Measurements from ENCODE around the gene EML3. TPM values are rescaled to one million over a fixed set of nuclear protein-coding genes. Genes with fewer than 3 reads are reported as not detected.
A peak's percentile ranks its signal among the peaks of the same experiment; 100 is the strongest.
"Not testable (repeated sequence)": the region's sequence is repeated elsewhere in the genome, so short reads cannot be mapped to it uniquely, and the experiment has no call there.

EML3 gene
- total RNA-seq, 1 donor from 2014 or later, result 161 TPM

DNA sequence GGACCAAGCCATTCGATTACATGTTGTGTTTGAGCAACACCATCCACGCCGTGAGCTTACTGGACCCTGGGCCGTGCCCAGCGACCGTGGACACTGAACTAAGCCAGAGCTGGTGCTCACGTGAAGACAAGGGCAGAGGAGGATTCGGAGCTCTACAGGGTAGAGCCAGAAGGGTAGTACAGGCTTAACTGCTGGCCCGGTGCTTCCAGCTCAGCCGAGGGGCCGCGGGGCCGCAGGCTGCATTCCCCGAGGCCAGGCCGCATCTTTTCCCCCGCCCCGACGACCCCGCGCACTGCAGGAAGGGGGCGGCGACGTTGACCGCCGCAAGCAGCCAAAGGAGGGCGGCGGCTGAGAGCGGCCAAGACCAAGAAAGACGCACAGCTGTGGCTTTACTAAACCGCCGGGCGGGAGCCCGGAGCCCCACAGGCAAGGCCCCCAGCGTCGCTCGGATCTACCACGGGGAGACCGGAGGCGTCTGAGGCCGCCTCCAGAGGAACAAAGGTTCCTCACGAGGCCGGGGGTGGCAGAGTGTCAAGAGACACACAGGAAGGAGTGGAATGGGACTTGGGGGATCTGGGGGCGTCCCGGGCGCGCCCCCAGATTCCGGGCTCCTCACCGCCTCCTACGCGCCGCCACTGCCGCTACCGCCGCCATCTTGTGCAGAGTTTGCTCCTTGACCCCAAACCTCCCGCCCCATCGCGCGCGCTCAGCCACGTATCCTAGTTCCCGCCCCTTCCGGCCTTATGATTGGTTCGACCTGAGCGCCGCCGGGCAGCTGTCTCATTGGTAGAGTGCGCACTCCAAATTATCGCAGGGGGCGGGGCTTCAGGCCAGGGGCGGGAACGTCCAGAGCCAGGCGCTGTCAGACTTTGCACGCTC is 33.6 kb upstream of the EML3 start, which contains the start of gene GANAB:
Gene GANAB, minus strand, starts transcription at position 668 of the 879 bp plus-strand sequence. Its CDS starts 14 bp downstream, at position 654.
- H3K36me3 Mint-ChIP-seq (ENCODE audit: low read depth), result peaks cover 44% of the 10 kb centered on the region
- no peaks in the 10 kb centered on the region for H3K27me3 Mint-ChIP-seq
- intact Hi-C loops (cut with micrococcal nuclease), result loop anchor here (1.0 to 2.0 kb wide), 6 partner anchors 19 to 82 kb away; partner anchors contain the start of genes C11orf98, CSKMT, EEF1G and ROM1
- peaks cover 21% of the 10 kb centered on the region for H3K4me1 Mint-ChIP-seq
- H3K9me3 Mint-ChIP-seq, result no peaks in the 10 kb centered on the region
- DNase-seq, result peak; percentile 99
- peak within 1 kb of the TSS; percentile 96 for H3K27ac Mint-ChIP-seq
- H3K4me3 Mint-ChIP-seq, result peak within 1 kb of the TSS; percentile 99

GRCh38 chr11:62645671-62645945 is 33.0 kb upstream of the EML3 start:
- Mint-ChIP-seq H3K27me3 (no peaks in the 10 kb centered on the region), H3K4me3 (peak overlapping the region; percentile 99), H3K4me1 (peaks cover 25% of the 10 kb centered on the region), H3K27ac (peak overlapping the region; percentile 96), H3K9me3 (no peaks in the 10 kb centered on the region), H3K36me3 (ENCODE audit: low read depth) (peaks cover 47% of the 10 kb centered on the region)
- intact Hi-C loops (cut with micrococcal nuclease), result no loop called here
- DNase-seq, result no peak

DNA sequence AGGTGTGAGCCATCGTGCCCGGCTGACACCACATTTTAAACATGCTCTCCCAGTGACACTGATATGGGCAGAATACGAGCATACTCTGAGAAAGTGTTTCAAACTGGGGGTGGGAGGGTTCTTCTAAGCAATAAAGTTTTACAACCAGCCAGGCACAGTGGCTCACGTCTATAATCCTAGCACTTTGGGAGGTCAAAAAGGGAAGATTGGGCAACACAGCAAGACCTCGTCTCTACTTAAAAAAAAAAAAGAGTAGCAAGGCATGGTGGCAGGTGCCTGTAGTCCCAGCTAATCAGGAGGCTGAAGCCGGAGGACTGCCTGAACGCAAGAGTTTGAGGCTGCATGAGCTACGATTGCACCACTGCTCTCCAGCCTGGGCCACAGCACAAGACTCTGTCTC is 31.6 kb upstream of the EML3 start:
- H3K36me3 Mint-ChIP-seq (ENCODE audit: low read depth), result peaks cover 47% of the 10 kb centered on the region
- intact Hi-C loops (cut with micrococcal nuclease), result no loop called here
- H3K4me3 Mint-ChIP-seq, result peak overlapping the region; percentile 30
- peaks cover 34% of the 10 kb centered on the region for H3K4me1 Mint-ChIP-seq
- peak overlapping the region; percentile 41 for H3K27ac Mint-ChIP-seq
- DNase-seq, result no peak
- no peaks in the 10 kb centered on the region for H3K27me3 Mint-ChIP-seq
- no peaks in the 10 kb centered on the region for H3K9me3 Mint-ChIP-seq

DNA sequence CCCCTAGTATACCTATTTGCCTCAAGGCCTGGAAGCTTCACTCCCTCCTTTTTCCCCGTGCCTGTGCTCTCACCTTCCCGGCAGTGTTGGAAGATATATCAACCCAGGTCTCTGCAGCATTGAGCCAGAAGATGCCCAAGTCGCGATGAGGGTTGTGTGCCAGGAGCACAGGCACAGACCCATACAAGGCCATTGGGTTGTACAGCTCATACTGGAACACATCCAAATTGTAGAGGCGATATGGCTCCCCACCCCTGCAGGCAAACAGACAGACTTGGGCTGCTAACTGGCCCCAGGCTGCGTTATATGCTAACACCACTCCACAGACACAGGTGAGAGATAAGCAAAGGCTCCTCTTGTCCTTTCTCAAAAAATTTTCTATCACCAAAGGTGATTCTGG is 19.9 kb upstream of the EML3 start:
- no peaks in the 10 kb centered on the region for H3K9me3 Mint-ChIP-seq
- no peak overlapping the region for H3K4me3 Mint-ChIP-seq
- H3K36me3 Mint-ChIP-seq (ENCODE audit: low read depth), result peaks cover 72% of the 10 kb centered on the region
- peaks cover 14% of the 10 kb centered on the region for H3K4me1 Mint-ChIP-seq
- H3K27me3 Mint-ChIP-seq, result no peaks in the 10 kb centered on the region
- no peak overlapping the region for H3K27ac Mint-ChIP-seq
- DNase-seq, result no peak
- intact Hi-C loops (cut with micrococcal nuclease), result no loop called here

DNA sequence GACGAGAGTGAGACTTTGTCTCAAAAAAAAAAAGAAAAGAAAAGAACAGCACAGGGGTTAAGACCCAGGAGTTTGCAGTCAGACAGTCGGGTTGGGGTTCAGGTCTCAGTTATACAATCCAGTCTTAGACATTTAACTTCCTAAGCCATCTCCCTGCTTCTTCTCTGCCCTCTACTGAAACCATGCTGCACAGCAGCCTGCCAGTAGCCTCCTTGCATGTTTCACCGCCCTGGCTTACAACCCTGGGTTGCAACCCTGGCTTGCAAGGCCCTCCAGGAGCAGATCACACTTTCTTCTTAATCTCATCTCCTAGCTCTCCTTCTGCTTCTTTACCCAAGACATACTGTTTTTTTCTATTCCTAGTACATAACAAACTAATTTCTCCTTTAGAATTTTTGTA is 15.1 kb upstream of the EML3 start:
- Mint-ChIP-seq H3K4me1 (peaks cover 7% of the 10 kb centered on the region), H3K36me3 (ENCODE audit: low read depth) (peaks cover 67% of the 10 kb centered on the region), H3K27ac (no peak overlapping the region), H3K4me3 (no peak overlapping the region), H3K27me3 (no peaks in the 10 kb centered on the region), H3K9me3 (no peaks in the 10 kb centered on the region)
- intact Hi-C loops (cut with micrococcal nuclease), result no loop called here
- DNase-seq, result no peak

DNA sequence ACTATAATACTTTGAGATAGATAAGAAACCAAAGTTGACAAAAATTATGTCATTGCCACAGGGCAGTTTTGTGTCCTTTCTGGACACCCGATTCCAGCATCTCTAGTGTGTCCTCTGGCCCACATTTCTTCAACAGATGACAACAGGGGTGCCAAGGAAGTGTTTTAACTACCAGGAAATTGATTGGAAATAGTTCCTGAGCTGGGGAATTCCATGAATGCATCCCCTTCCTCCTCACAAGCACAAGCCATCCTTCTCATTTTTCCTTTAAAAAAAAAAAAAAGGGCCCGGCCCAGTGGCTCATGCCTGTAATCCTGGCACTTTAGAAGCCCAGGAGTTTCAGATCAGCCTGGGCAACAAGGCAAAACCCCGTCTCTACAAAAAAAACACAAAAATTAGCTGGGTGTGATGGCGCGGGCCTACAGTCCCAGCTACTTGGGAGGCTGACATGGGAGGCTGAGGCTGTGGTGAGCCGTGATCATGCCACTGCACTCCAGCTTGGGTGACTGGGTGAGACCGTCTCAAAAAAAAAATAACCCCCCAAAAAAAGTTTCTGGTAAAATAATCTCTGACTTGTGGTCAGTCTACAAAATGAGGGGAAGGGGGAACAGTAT is 10.0 kb upstream of the EML3 start:
- Mint-ChIP-seq H3K27ac (peak overlapping the region; percentile 99), H3K36me3 (ENCODE audit: low read depth) (peaks cover 52% of the 10 kb centered on the region), H3K27me3 (peaks cover 1% of the 10 kb centered on the region), H3K4me3 (peak overlapping the region; percentile 97), H3K9me3 (no peaks in the 10 kb centered on the region), H3K4me1 (peaks cover 25% of the 10 kb centered on the region)
- no peak for DNase-seq
- intact Hi-C loops (cut with micrococcal nuclease), result loop anchor here (1.0 to 2.0 kb wide), 6 partner anchors 10 to 42 kb away; partner anchors contain the start of genes C11orf98, CSKMT, EML3 and GANAB

DNA sequence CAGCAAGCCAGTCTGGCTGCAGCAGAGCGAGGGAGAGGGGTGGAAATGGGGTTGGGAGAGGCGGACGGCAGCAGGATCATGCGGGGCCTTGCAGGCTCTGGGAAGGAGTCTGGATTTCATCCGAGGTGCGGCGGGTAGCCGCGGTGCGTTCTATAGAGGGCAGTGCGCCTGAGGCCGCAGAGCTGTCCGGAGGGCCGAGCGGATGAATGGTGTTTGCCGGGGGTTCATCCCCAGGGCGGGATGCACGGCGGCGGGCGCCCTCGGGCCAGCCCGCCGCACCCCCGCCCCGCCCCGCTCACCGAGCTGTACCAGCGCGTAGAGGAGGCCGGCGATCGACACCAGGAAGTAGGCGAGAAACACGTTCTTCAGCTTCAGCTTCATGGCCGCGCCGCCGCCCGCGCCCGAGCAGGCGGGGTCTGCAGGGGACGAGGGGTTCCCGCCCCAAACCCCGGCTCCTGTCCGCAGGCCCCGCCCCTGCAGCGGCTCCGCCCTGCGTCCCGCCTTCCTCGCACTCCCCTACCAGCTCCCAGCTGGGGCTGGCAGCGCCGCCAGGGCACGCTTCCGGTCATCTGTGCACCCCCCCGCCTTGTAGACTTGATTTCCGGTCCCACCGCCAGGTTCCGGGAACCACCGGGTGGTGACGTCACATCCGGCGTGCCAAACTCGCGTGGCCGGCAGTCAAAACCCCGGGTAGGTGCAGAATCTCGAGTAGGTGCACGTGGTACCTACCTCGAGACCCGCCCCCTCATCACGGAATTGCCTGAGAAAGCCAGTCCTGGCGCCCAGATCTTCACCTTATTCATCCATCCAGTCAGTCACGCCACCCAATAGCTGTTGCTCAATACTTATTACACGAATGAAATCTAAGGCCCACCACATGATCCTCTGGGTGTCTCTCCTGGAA is 9.2 kb upstream of the EML3 start, which contains the start of gene B3GAT3:
Gene B3GAT3, minus strand, starts transcription at position 420 of the 904 bp plus-strand sequence. Its CDS starts 39 bp downstream, at position 381.
- Mint-ChIP-seq H3K4me3 (peak within 1 kb of the TSS; percentile 97), H3K36me3 (ENCODE audit: low read depth) (peaks cover 49% of the 10 kb centered on the region), H3K27ac (peak within 1 kb of the TSS; percentile 99), H3K27me3 (peaks cover 1% of the 10 kb centered on the region), H3K4me1 (peaks cover 25% of the 10 kb centered on the region), H3K9me3 (no peaks in the 10 kb centered on the region)
- peak; percentile 99 for DNase-seq
- intact Hi-C loops (cut with micrococcal nuclease), result loop anchor here (1.0 to 2.0 kb wide), 6 partner anchors 10 to 43 kb away; partner anchors contain the start of genes C11orf98, CSKMT, EML3 and GANAB

DNA sequence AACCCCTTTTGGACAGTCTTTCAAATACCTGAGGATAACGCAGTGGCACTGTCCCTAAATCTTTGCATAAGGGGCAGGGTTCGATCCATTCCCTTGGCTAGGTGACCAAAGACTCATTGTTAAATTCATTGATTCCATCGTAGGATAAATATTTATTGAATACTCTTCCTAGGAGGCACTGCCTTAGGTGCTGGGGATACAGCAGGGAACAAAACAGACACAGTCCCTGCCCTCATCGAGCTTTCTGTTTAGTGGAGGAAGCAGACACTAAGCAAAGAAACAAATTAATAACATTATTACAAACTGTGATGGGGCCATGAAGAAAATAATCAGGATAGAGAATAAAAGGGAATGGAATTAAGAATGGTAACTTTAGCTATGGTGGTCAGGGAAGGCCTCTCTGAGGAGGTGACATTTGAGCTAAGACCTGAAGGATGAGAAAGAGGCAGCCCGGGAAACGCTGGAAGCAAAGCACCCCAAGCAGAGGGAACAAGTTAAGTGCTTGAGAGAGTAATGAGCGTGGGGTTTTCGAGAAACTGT is 8.5 kb upstream of the EML3 start:
- peaks cover 48% of the 10 kb centered on the region for H3K36me3 Mint-ChIP-seq (ENCODE audit: low read depth)

DNA sequence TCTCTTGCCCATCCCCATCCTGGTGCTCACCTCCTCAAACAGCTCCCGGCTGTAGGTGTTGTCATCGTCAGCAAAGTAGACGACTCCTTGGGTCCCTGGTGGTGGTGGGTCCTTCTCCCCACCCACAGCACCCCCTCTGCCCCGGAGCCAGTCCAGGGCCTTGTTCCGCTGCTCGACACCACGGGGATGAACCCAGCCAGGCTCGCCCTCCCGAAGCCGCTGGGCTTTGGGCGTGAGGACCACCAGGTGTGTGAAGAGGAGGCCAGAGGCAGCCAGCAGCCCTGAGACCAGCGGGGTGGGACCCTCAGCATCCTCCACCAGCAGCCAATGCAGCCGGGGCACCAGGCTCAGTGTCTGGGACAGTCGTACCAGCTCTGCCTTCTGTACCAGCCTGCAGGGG is 4.4 kb upstream of the EML3 start:
- H3K9me3 Mint-ChIP-seq; intact Hi-C loops (cut with micrococcal nuclease); H3K27me3 Mint-ChIP-seq; H3K4me3 Mint-ChIP-seq; H3K27ac Mint-ChIP-seq; DNase-seq: not testable (repeated sequence)
- peaks cover 38% of the 10 kb centered on the region for H3K36me3 Mint-ChIP-seq (ENCODE audit: low read depth)
- H3K4me1 Mint-ChIP-seq, result peaks cover 32% of the 10 kb centered on the region

More for the DNA sequence above, 8.5 kb upstream of the EML3 start:
- peak overlapping the region; percentile 97 for H3K4me3 Mint-ChIP-seq
- intact Hi-C loops (cut with micrococcal nuclease), result no loop called here
- H3K27me3 Mint-ChIP-seq, result peaks cover 1% of the 10 kb centered on the region
- DNase-seq, result no peak
- H3K9me3 Mint-ChIP-seq, result no peaks in the 10 kb centered on the region
- H3K27ac Mint-ChIP-seq, result peak overlapping the region; percentile 99
- H3K4me1 Mint-ChIP-seq, result peaks cover 25% of the 10 kb centered on the region

DNA sequence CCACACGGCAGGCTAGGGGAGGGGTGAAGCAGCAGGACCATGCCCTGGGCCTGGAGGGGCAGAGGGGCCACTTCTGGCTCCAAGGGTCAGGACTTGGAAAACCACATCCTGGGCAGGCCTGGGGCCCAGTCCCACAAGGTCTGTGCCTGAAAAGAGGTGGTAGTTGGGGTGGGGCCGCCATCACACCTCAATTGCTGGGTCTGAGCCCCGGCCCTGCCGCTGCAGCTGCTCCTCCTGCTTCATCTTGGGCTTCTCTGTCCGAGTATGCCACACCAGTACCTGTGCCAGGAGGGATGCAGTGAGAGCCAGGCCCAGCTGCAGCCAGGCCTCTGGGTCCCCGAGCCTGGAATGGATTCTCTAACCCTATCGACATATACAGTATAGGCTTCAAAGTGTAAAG is 2.9 kb upstream of the EML3 start:
- H3K27ac Mint-ChIP-seq, result no peak overlapping the region
- no peak overlapping the region for H3K4me3 Mint-ChIP-seq
- DNase-seq, result no peak
- intact Hi-C loops (cut with micrococcal nuclease), result no loop called here
- peaks cover 33% of the 10 kb centered on the region for H3K36me3 Mint-ChIP-seq (ENCODE audit: low read depth)
- peaks cover 36% of the 10 kb centered on the region for H3K4me1 Mint-ChIP-seq
- H3K9me3 Mint-ChIP-seq, result no peaks in the 10 kb centered on the region
- H3K27me3 Mint-ChIP-seq, result no peaks in the 10 kb centered on the region

DNA sequence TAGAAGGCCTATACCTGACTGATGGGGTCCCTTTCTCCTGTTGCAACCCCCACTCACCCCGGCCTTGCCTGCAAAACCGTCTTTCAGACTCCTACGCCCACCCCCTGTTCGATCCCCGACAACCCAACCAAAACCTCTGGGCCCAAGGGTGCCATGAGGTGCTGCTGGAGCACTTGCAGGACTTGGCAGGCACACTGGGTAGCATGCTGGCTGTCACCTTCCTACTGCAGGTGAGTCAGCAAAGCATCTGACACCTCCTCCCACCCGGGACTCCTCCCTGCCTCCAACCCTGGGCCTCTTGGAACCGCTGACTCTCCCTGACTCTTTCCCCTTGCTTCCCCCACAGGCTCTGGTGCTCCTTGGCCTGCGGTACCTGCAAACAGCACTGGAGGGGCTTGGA is 1.7 kb upstream of the EML3 start:
- peaks cover 40% of the 10 kb centered on the region for H3K4me1 Mint-ChIP-seq
- peak overlapping the region; percentile 37 for H3K4me3 Mint-ChIP-seq
- H3K9me3 Mint-ChIP-seq, result no peaks in the 10 kb centered on the region
- no peak for DNase-seq
- no peaks in the 10 kb centered on the region for H3K27me3 Mint-ChIP-seq
- peaks cover 37% of the 10 kb centered on the region for H3K36me3 Mint-ChIP-seq (ENCODE audit: low read depth)
- H3K27ac Mint-ChIP-seq, result peak overlapping the region; percentile 90
- intact Hi-C loops (cut with micrococcal nuclease), result loop anchor here (5.0 kb wide), 2 partner anchors 93 to 268 kb away; partner anchors contain the start of genes BSCL2, GNG3 and SLC3A2

- Mint-ChIP-seq H3K4me1 (peaks cover 40% of the 10 kb centered on the region), H3K9me3 (no peaks in the 10 kb centered on the region), H3K27me3 (no peaks in the 10 kb centered on the region), H3K4me3 (peak overlapping the region; percentile 56), H3K36me3 (ENCODE audit: low read depth) (peaks cover 38% of the 10 kb centered on the region), H3K27ac (peak overlapping the region; percentile 83)
- intact Hi-C loops (cut with micrococcal nuclease), result loop anchor here (1.0 to 5.0 kb wide), 5 partner anchors 33 to 269 kb away; partner anchors contain the start of genes BSCL2, C11orf98, CSKMT and GANAB
- no peak for DNase-seq
These were observed 760 bp upstream of the EML3 start for GRCh38 chr11:62613291-62613778.
